ENCODE data around the gene FOXP1.
"Not testable (repeated sequence)": the region's sequence is repeated elsewhere in the genome, so short reads cannot be mapped to it uniquely, and the experiment has no call there.

FOXP1 gene

GRCh38 chr3:71026634-71027578, 556.6 kb downstream of the FOXP1 start:
- no peak for DNase-seq (ENCODE audit: low read depth in 2 of 2, low spot score in 1 of 2)

GRCh38 chr3:71025516-71025915, 558.0 kb downstream of the FOXP1 start:
- no peak for DNase-seq (ENCODE audit: low read depth in 2 of 2, low spot score in 1 of 2)

- DNase-seq (ENCODE audit: low read depth in 2 of 2, low spot score in 1 of 2), result no peak
Observed at GRCh38 chr3:71025010-71025409, 558.5 kb downstream of the FOXP1 start.

GRCh38 chr3:71022551-71023335, 560.8 kb downstream of the FOXP1 start:
- DNase-seq (ENCODE audit: low read depth in 2 of 2, low spot score in 1 of 2), result no peak

- no peak for DNase-seq (ENCODE audit: low read depth in 2 of 2, low spot score in 1 of 2)
Observed at GRCh38 chr3:71018799-71019198, 564.7 kb downstream of the FOXP1 start.

GRCh38 chr3:71016178-71016845, 567.2 kb downstream of the FOXP1 start:
- no peak for DNase-seq (ENCODE audit: low read depth in 2 of 2, low spot score in 1 of 2)

GRCh38 chr3:71014616-71015015, 568.9 kb downstream of the FOXP1 start:
- DNase-seq (ENCODE audit: low read depth in 2 of 2, low spot score in 1 of 2), result not testable (repeated sequence)

- DNase-seq (ENCODE audit: low read depth in 2 of 2, low spot score in 1 of 2), result no peak
Observed at GRCh38 chr3:71012971-71013370, 570.6 kb downstream of the FOXP1 start.

- no peak for DNase-seq (ENCODE audit: low read depth in 2 of 2, low spot score in 1 of 2)
Observed at GRCh38 chr3:71011565-71012287, 571.8 kb downstream of the FOXP1 start.

- peak; percentile 24 to 29 for DNase-seq (ENCODE audit: low read depth in 2 of 2, low spot score in 1 of 2)
Observed at GRCh38 chr3:71010726-71011455, 572.6 kb downstream of the FOXP1 start.

- no peak for DNase-seq (ENCODE audit: low read depth in 2 of 2, low spot score in 1 of 2)
Observed at GRCh38 chr3:71008350-71008935, 575.1 kb downstream of the FOXP1 start.

- no peak for DNase-seq (ENCODE audit: low read depth in 2 of 2, low spot score in 1 of 2)
Observed at GRCh38 chr3:71006810-71007785, 576.4 kb downstream of the FOXP1 start.

- DNase-seq (ENCODE audit: low read depth in 2 of 2, low spot score in 1 of 2), result no peak
Observed at GRCh38 chr3:71005702-71006321, 577.7 kb downstream of the FOXP1 start.

GRCh38 chr3:71003511-71003910, 580.0 kb downstream of the FOXP1 start:
- DNase-seq (ENCODE audit: low read depth in 2 of 2, low spot score in 1 of 2), result no peak

GRCh38 chr3:71002298-71002697, 581.2 kb downstream of the FOXP1 start:
- DNase-seq (ENCODE audit: low read depth in 2 of 2, low spot score in 1 of 2), result no peak

- no peak for DNase-seq (ENCODE audit: low read depth in 2 of 2, low spot score in 1 of 2)
Observed at GRCh38 chr3:71001303-71001830, 582.2 kb downstream of the FOXP1 start.

GRCh38 chr3:71000483-71000882, 583.0 kb downstream of the FOXP1 start:
- no peak for DNase-seq (ENCODE audit: low read depth in 2 of 2, low spot score in 1 of 2)

- no peak for DNase-seq (ENCODE audit: low read depth in 2 of 2, low spot score in 1 of 2)
Observed at GRCh38 chr3:70999730-71000129, 583.8 kb downstream of the FOXP1 start.

All from stimulated activated CD8-positive, alpha-beta memory T cell treated with anti-CD3 and anti-CD28 coated beads, Interleukin-4, amount 100 ng/mL, for 4 hours (primary cell).